SIG-M5 treated with dmso at 0.1 percent for 504 hours (cell line): ENCODE measurements around the gene DGKD.

Source experiments
- DNase-seq: peaks from one replicate; lab custom pipeline; 2025; ENCODE audit not compliant: unreplicated experiment; lab: John Stamatoyannopoulos, UW

The DGKD gene

DNA sequence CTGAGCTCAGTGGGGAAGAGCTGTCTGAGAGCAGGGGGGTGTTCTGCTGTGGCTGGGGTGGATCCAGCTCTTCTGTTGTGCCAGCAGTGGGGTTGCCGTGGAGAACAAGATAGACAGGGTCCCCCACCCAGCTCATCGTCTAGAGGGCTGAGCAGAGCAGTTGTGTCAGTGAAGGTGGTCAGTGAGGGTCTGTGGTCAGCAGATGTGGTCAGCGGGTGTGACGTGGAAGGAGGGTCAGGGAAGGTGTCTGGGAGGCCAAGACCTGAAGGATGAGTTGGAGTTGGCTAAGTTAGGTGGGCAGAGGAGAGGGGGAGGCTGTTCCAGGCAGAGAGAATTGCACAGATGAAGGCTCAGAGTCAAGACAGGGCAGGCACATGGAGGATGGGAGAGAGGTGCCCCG, 103.1 kb downstream of the DGKD start:
- DNase-seq = no peak

DNA sequence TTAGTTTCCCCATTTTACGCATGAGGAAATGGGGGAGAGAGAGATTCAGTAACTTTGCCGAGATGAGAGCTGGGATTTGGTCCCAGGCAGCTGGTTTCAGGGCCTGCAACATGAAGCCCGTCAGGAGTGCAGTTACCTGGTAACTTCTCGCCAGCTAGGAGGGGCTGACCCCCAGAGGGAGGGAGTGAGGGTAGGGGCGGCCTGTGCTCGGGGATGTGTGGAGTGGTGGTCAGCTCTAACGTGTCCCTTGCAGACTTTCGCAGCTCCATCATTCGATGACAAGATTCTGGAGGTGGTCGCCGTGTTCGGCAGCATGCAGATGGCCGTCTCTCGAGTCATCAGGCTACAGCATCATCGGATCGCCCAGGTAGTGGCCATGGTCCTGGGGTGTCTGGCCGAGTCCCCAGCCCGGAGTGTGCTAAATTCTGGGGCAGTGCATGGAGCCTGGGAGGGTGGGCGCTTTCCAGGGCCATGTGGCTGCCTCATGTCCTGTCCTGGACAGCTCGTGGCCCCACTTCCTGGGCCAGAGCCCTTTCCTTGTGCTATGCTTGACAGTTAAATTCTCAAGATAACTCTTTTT, 103.8 kb downstream of the DGKD start:
- no peak for DNase-seq

DNA sequence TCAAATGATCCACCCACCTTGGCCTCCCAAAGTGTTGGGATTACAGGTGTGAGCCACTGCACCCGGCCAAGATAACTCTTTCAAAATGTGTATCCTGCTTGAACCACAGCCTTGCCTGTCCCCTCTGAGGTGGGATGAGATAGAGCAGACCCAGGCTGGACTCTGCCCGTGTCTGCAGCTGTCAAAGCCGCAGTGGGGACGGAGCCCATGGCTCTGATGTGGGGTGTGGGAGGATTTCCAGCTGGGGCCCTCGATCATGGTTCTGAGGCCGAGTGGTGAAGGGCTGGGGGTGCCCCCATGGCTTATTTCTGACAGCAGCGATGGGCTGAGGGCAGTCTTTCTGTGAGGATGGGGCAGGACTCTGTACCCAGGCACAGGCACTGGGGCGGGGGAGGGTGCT, 104.5 kb downstream of the DGKD start:
- no peak for DNase-seq

GRCh38 chr2:233459426-233459825, 105.1 kb downstream of the DGKD start:
- DNase-seq = no peak

DNA sequence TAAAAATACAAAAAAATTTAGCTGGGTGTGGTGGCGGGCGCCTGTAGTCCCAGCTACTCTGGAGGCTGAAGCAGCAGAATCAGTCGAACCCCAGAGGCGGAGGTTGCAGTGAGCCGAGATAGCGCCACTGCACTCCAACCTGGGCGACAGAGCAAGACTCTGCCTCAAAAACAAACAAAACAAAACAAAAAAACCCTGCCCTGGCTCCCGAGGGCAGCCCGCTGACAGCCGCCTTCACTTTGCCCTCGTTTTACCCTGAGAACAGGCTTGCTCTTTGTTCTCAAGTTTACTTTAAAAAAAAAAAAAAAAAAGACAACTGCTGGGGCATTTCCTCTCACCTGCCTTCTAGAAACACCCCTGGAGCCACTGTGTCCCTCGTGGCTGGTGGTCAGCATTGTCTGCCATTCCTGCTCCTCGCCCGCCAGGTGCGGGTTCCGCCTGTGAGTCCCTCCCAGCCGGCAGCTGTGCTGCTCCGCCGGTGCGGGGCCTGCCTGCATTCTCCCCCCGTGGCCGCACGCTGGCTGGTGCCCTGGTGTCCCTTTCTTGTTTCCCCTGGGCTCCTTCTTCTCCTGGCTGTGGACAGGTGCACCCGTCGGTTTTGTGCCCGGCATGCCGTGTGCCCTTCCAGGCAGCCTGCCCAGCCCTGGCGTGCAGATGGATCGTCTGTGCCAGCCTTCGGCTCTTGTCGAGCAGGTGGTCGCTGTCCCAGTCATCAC, 106.6 kb downstream of the DGKD start:
- DNase-seq = no peak

DNA sequence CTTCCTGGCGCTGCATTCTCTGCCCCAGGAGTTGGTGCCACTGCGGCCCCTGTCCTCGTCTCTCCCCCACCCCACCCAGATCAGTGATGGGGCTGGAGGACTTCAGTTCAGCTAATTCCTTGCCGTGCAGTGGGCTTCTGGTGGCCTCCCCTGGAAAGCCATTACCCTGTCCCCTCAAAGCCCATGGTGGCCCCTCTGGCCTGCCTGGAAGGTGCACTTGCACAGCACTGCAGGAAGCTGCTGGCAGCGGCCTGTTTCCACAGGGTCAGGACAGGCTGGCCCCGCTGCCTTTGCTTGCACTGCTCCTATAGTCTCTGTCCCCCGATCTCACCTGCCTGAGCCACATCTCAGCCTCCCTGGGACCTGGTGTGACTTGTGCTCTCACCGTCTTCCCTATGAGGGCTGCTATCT, 107.2 kb downstream of the DGKD start:
- DNase-seq = no peak

DNA sequence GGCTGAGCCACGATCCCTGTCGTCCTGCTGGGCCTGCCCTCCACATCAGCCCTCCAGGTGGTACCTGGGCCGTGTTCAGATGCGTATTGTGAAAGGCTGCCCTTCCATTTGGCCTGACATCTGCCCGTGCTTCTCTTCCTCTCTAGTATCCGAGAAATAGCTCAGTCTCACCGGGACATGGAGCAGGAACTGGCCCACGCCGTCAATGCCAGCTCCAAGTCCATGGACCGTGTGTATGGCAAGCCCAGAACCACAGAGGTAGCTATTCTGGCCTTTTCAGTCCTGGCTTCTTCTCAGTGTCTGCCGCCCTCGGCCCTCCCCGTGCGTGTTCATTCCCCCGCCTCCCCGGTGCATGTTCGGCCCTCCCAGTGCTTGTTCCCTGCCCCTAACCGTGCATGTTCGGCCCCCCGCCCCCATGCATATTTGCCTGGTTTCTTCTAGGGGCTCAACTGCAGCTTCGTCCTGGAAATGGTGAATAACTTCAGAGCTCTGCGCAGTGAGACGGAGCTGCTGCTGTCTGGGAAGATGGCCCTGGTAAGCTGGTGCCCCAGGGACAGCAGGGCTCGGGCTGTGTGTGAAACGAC, 108.0 kb downstream of the DGKD start:
- no peak for DNase-seq

- DNase-seq = no peak
Observed at GRCh38 chr2:233462826-233463470, 108.7 kb downstream of the DGKD start.

DNA sequence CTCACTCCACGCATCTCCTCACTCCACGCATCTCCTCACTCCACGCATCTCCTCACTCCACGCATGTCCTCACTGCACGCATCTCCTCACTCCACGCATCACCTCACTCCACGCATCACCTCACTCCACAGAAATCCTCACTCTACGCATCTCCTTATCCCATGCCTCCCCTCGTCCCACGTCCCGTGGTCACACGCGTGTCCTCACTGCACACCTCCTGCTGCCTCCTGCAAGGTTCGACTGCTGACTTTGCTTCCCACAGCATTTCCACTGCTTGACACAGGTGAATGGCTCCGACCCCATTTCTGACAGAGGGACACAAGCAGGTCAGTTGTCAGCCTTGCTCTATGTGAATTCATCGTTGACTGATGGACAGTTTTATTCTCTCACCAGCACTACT, 109.3 kb downstream of the DGKD start:
- DNase-seq = no peak

- DNase-seq = no peak
Observed at GRCh38 chr2:233464056-233464455, 109.8 kb downstream of the DGKD start.

DNA sequence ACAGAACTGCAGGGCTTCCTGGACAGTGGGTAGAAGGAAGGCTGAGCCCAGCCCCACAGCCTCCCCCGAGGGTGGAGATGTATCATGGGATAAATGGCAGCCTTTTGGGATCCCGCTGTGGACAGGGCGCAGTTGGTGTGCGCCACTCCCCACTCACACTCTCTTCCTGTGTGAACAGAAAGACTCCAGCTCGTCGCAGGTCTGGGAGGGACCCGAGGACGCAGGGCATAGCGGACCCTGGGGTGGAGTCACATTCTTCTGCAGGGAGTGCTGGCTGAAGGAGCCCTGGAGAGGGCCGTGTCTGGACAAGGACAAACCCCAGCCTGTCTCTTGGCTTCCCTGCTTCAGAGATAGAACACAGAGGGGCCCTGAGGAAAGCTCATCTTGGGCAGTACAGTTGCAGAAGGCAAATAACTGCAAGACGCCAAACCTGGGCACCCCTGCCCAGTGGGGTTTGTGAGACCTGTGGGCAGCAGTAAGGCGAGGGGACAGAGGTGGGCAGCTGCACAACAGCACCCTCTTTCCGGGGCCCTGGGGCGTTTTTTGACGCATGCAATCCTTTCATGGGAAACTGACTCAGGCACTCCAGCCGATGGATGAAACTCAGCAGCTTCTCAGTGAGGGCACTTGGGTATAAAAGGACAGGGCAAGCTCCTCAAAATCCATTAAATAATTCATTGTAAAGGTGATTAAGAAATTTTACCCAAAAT, 110.4 kb downstream of the DGKD start:
- no peak for DNase-seq

DNA sequence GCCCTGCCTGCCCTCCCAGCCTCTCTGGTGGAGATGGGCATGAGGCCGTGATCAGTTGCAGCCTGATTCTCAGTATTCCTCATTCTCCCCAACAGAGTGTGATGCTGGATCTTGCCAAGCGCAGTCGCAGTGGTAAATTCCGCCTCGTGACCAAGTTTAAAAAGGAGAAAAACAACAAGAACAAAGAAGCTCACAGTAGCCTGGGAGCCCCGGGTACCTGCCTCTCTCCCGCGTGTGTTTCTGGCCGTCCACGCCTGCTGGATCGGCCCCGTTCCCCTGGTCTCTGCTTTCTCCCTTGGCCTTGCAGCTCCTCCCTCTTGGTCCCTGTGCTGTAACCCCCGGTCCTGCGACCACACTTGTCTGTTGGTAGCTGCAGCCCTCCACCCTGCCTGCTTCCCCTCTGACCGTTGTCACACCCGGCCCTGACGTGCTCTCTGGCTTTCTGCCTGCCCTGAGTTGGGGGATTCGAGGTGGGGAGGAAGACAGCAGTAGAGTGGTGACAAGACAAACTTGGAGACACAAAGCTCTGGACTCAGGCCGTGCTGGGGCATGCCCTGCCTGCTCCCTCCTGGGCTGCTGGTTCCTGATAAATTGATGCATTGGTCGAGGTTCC, 112.8 kb downstream of the DGKD start:
- no peak for DNase-seq

GRCh38 chr2:233468047-233468740, 113.9 kb downstream of the DGKD start:
- DNase-seq = no peak

GRCh38 chr2:233468741-233469110, 114.4 kb downstream of the DGKD start:
- DNase-seq = no peak

DNA sequence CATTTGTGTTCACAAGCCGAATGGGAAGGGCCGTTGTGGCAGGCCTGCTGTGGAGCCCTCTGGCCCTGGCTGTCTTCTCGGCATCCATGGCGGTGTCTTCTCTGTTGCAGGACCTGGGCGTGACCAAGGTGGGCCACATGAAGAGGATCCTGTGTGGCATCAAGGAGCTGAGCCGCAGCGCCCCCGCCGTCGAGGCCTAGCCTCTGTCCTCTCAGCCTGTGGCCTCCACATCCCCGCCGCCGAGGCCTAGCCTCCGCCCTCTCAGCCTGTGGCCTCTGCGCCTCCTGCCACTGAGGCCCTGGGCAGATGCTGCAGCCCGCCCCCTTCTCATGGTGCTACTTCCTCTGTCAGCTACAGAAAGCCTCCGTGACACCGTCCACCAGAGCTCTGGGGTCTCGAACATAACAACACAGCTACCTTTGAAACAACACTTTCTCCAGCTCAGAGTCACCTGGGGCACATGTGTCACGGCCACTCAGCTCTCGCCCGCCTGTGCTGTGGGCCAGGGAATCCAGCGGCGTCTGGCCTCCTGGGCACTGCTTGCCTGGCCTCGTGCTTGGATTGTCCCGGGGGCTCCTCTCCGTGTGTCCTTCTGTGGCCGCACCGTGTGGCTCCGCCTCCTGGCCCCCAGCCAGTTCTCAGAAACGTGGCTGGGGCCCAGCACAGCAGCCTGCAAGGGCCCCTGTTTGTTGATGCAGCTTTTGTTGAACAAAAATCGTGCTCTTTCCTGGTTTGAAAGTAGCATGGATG, 115.1 kb downstream of the DGKD start:
- no peak for DNase-seq

- no peak for DNase-seq
Observed at GRCh38 chr2:233470011-233470687, 115.9 kb downstream of the DGKD start.

DNA sequence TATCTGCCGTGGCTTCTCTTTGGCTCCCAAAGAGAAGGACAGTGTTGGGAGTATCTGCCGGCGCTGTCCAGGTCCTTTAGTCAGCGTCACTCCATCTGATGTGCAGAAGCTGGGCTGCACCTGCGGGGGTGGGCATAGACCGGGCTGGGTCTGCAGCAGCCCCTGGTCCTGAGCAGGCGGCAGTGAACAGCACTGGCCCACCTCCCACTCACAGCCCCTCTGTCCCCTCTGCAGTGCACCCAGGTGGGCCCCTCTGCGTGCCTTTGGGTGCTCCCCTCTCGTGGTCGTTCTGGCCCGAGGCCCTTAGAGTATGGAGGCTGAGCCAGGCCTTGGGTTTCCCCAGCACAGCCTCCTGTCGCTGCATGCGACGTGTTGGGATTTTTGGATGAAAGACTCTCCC, 116.5 kb downstream of the DGKD start:
- DNase-seq = no peak

DNA sequence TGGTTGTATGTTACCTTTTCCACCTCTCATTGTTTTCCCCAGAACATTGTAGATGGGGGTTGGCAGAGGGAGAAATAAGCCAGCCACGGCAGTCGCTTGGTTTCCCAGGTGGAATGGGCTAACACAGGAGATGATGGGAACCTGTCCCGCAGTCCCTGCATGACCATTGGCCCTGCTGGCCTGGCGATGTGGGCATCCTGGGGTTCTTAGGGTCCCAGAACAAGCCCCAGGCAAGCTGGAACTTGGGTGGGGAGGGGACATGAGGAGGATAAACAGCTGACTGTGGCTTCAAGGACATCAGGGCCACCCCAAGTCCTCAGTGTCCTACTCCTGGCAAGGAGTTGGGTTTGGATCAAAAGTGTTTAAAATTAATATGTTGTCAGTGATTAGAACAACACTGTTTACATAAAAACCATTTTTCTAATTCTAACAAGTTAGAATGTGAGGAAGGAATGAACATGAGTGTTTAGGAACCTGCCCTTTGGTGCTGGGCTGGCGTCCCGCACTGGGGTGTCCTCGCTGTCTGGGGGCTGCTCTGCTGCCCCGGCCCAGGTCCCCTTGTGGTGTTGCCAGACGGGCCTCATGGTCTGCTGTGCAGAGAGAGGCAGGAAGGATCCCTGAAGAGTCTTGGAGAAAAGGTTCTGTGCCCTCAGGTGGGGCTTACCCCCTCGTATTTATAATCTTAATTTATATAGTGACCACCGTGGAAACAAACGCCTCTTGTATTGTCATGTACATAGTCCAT, 117.2 kb downstream of the DGKD start:
- DNase-seq = no peak

- no peak for DNase-seq
Observed at GRCh38 chr2:233473386-233473791, 119.1 kb downstream of the DGKD start.
